ENCODE data around the gene S1PR4. TPM values are rescaled to one million over a fixed set of nuclear protein-coding genes. Genes with fewer than 3 reads are reported as not detected.

S1PR4 gene
- total RNA-seq, 4 donors from 2014 or later: 0.87 to 3.4 (median 0.97) TPM

DNA sequence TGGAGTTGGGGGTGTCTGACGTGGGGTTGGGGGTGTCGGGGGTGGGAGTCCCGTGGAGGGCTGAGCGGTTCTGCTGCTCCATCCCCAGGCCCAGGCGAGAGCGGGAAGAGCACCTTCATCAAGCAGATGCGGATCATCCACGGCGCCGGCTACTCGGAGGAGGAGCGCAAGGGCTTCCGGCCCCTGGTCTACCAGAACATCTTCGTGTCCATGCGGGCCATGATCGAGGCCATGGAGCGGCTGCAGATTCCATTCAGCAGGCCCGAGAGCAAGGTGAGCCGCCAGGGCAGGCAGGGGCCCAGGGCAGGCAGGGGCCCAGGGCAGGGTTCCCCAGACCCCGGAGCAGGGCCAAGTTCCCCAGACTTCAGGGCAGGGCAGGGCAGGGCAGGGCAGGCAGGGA lies 30.1 kb upstream of the S1PR4 start:
- intact Hi-C loops (cut with DNase I; ENCODE audit: low total_unique reads) (no loop called here), in situ Hi-C loops (cut with MboI; ENCODE audit: low sequenced_read_pairs in 4 of 4) (no loop called here)
- Histone ChIP-seq H3K27me3 (peaks cover 4 to 13% (median 6%) of the 10 kb centered on the region in 3 donors), H3K27ac (no peak overlapping the region), H3K36me3 (no peaks in the 10 kb centered on the region), H3K4me1 (no peaks in the 10 kb centered on the region), H3K4me3 (no peak overlapping the region), H3K9me3 (no peaks in the 10 kb centered on the region)
- no peak for ATAC-seq
- TF ChIP-seq POLR2A (IDR thresholded peaks at IDR 0.05): no peak
- no peak for DNase-seq

DNA sequence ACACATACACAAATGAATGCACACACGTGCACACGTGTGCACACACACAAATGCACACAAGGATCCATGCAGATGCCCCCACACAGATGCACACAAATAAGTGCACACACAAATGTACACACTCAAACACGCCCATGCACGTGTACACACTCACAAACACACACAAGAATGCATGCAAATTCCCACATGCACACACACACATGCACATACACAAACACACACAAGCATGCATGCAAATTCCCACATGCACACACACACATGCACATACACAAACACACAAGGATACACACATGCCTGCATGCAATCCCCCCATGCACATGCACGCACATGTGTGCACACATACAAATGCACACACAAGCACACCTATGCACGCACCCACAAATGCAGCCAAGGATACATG lies 29.5 kb upstream of the S1PR4 start:
- ATAC-seq (no peak), DNase-seq (no peak)
- Histone ChIP-seq H3K9me3 (no peaks in the 10 kb centered on the region), H3K27me3 (peaks cover 4 to 13% (median 6%) of the 10 kb centered on the region in 3 donors), H3K36me3 (no peaks in the 10 kb centered on the region), H3K27ac (no peak overlapping the region), H3K4me3 (no peak overlapping the region), H3K4me1 (no peaks in the 10 kb centered on the region)
- in situ Hi-C loops (cut with MboI; ENCODE audit: low sequenced_read_pairs in 4 of 4) (no loop called here), intact Hi-C loops (cut with DNase I; ENCODE audit: low total_unique reads) (no loop called here)
- no peak for TF ChIP-seq POLR2A (IDR thresholded peaks at IDR 0.05)
- TF ChIP-seq, protein P1, sequence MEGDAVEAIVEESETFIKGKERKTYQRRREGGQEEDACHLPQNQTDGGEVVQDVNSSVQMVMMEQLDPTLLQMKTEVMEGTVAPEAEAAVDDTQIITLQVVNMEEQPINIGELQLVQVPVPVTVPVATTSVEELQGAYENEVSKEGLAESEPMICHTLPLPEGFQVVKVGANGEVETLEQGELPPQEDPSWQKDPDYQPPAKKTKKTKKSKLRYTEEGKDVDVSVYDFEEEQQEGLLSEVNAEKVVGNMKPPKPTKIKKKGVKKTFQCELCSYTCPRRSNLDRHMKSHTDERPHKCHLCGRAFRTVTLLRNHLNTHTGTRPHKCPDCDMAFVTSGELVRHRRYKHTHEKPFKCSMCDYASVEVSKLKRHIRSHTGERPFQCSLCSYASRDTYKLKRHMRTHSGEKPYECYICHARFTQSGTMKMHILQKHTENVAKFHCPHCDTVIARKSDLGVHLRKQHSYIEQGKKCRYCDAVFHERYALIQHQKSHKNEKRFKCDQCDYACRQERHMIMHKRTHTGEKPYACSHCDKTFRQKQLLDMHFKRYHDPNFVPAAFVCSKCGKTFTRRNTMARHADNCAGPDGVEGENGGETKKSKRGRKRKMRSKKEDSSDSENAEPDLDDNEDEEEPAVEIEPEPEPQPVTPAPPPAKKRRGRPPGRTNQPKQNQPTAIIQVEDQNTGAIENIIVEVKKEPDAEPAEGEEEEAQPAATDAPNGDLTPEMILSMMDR (IDR thresholded peaks at IDR 0.05 in 4 of 5, conservative IDR thresholded peaks at IDR 0.05 in 1 of 5): no peak

DNA sequence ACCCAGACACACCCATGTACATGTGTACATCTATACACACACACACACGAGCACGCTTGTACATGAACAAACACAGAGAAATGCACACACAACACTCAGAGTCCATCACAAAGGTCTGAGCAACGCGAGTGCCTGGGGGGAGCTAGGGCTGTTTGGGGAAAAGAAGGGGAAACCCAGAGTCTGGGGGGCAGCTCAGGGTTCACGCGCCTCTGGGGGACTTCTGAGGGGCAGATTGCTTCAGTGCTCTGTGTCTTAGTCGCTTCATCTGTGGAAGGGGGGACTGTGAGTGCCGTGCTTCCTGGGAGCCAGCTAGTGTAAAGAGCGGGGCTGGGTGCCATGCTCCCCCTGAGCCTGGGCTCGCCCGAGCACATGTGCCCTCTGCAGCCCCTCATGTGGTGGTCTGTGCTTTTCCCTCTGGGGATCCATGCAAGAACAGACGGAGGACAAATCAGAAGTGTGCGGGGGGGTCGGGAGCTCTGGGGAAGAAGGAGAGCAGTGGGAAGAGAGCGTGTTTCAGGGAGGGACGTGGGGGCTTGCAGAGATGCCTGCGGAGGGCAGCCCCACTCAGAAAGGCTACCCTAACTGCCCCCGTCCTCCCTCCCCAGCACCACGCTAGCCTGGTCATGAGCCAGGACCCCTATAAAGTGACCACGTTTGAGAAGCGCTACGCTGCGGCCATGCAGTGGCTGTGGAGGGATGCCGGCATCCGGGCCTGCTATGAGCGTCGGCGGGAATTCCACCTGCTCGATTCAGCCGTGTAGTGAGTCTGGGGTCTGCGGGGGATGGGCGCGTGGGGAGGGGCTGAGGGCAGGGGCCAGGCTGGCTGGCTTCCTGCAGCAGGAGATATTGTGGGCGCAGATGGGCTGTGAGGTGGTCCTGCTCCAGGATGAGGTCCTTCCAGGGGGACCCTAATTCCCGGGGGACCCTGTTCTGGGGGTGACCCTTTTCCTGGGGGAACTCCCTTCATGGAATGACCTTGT lies 28.8 kb upstream of the S1PR4 start:
- in situ Hi-C loops (cut with MboI; ENCODE audit: low sequenced_read_pairs in 4 of 4) (loop anchor here in 1 of 4 donors (25.0 kb wide), 1 partner anchor 188 kb away; no protein-coding TSS in a partner anchor), intact Hi-C loops (cut with DNase I; ENCODE audit: low total_unique reads) (no loop called here)
- H3K27ac ChIP-seq: no peak overlapping the region
- DNase-seq (no peak), ATAC-seq (no peak)
- no peaks in the 10 kb centered on the region for H3K9me3 ChIP-seq
- peaks cover 4 to 13% (median 6%) of the 10 kb centered on the region in 3 donors for H3K27me3 ChIP-seq
- H3K36me3 ChIP-seq: no peaks in the 10 kb centered on the region
- TF ChIP-seq POLR2A (IDR thresholded peaks at IDR 0.05): no peak
- TF ChIP-seq, protein P1 (IDR thresholded peaks at IDR 0.05 in 4 of 5, conservative IDR thresholded peaks at IDR 0.05 in 1 of 5): no peak
- no peak overlapping the region for H3K4me3 ChIP-seq
- no peaks in the 10 kb centered on the region for H3K4me1 ChIP-seq

DNA sequence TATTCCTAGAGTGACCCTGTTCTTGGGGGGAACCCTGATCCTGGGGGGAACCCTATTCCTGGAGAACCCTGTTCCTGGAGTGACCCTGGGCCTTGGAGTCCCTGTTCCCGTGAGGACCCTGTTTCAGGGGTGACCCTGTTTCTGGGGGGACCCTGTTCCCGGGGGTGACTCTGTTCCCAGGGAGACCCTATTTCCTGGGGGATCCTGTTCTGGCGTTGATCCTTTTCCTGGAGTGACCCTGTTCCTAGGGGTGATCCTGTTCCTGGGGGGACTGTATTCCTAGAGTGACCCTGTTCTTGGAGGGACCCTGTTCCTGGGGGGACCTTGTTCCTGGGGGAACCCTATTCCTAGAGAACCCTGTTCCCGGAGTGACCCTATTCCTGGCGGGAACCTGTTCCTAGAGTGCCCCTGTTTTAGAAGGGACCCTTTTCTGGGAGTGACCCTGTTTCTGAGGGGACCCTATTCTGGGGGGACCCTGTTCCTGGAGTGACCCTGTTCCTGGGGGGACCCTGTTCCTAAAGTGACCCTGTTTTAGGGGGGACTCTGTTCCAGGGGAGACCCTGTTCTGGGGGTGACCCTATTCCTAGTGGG lies 27.7 kb upstream of the S1PR4 start:
- H3K27ac ChIP-seq: no peak overlapping the region
- peaks cover 4 to 13% (median 6%) of the 10 kb centered on the region in 3 donors for H3K27me3 ChIP-seq
- in situ Hi-C loops (cut with MboI; ENCODE audit: low sequenced_read_pairs in 4 of 4) (loop anchor here in 1 of 4 donors (25.0 kb wide), 1 partner anchor 189 kb away; no protein-coding TSS in a partner anchor), intact Hi-C loops (cut with DNase I; ENCODE audit: low total_unique reads) (no loop called here)
- no peaks in the 10 kb centered on the region for H3K9me3 ChIP-seq
- no peak for DNase-seq
- ATAC-seq: no peak
- H3K4me3 ChIP-seq: no peak overlapping the region
- no peaks in the 10 kb centered on the region for H3K4me1 ChIP-seq
- TF ChIP-seq, protein P1 (IDR thresholded peaks at IDR 0.05 in 4 of 5, conservative IDR thresholded peaks at IDR 0.05 in 1 of 5): no peak
- no peak for TF ChIP-seq POLR2A (IDR thresholded peaks at IDR 0.05)
- H3K36me3 ChIP-seq: no peaks in the 10 kb centered on the region
